ENCODE data around the gene FUNDC1.
A peak's percentile ranks its signal among the peaks of the same experiment; 100 is the strongest.

Gene FUNDC1, protein sequence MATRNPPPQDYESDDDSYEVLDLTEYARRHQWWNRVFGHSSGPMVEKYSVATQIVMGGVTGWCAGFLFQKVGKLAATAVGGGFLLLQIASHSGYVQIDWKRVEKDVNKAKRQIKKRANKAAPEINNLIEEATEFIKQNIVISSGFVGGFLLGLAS

DNA sequence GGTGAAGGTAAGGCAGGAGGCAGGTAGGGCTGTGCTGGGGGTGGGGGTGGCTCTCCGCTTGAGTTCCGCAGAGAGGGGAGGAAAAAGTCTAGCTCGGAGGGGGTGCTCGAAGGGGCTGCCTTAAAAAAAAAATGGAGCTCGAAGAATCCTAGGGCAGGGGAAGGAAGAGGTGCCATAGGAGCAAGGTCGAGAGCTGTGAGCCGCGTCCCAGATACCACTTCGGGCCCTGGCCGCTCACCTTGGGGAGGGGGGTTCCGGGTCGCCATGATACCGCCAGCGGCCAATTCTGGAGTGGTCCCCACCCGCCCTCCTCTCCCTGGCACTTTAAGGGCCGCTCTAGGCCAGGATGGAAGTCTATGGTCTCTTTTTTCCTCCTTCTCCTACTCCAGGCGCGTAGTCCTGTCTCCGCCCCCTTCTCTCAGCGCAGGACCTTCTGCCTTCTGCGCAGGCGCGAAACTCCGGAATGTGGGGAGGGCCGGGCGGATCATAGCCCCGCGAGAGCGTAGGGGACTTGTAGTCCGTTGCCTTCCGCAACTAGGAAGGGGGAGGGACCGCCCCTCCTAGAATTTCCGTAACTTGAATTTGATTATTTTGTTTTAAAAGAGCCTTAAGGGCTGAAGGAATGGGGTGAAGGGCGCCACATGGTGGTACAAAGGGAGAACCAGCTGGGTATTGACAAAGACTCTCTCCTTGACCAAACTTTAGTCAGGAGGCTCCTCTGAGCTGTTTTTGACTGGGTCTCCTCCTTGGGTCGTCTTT, at the start of gene FUNDC1:
Gene FUNDC1, minus strand, starts transcription at position 293 of the 759 bp plus-strand sequence. Its CDS starts 27 bp downstream, at position 266.
- H3K4me1 ChIP-seq (ENCODE audit: low read length) = peaks cover 12% of the 10 kb centered on the region
- H3K36me3 ChIP-seq (replicated peaks; ENCODE audit: low read depth, low read length) = no peaks in the 10 kb centered on the region
- peak within 1 kb of the TSS; percentile 52 for H3K27ac ChIP-seq (ENCODE audit: low read length)
- peak within 1 kb of the TSS; percentile 92 for H3K9ac ChIP-seq (ENCODE audit: low read length)
- H4K20me1 ChIP-seq (ENCODE audit: insufficient read depth, low read length) = no peaks in the 10 kb centered on the region
- H3K79me2 ChIP-seq (ENCODE audit: low read length) = peaks cover 11% of the 10 kb centered on the region
- peak within 1 kb of the TSS; percentile 94 for H2AFZ ChIP-seq (ENCODE audit: low read depth, low read length)
- no peaks in the 10 kb centered on the region for H3K27me3 ChIP-seq (ENCODE audit: low read depth, low read length)
- H3K4me3 ChIP-seq (ENCODE audit: low read length) = peak within 1 kb of the TSS; percentile 96
- TF ChIP-seq, protein P1, sequence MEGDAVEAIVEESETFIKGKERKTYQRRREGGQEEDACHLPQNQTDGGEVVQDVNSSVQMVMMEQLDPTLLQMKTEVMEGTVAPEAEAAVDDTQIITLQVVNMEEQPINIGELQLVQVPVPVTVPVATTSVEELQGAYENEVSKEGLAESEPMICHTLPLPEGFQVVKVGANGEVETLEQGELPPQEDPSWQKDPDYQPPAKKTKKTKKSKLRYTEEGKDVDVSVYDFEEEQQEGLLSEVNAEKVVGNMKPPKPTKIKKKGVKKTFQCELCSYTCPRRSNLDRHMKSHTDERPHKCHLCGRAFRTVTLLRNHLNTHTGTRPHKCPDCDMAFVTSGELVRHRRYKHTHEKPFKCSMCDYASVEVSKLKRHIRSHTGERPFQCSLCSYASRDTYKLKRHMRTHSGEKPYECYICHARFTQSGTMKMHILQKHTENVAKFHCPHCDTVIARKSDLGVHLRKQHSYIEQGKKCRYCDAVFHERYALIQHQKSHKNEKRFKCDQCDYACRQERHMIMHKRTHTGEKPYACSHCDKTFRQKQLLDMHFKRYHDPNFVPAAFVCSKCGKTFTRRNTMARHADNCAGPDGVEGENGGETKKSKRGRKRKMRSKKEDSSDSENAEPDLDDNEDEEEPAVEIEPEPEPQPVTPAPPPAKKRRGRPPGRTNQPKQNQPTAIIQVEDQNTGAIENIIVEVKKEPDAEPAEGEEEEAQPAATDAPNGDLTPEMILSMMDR (IDR thresholded peaks at IDR 0.05; ENCODE audit: low read depth, low read length) = peak; percentile 53
- no peak for TF ChIP-seq EZH2phosphoT487 (IDR thresholded peaks at IDR 0.05; ENCODE audit: low read depth)
- peak within 1 kb of the TSS; percentile 97 for H3K4me2 ChIP-seq (ENCODE audit: low read length)
- H3K9me3 ChIP-seq (ENCODE audit: insufficient read depth, low read length) = no peaks in the 10 kb centered on the region

DNA sequence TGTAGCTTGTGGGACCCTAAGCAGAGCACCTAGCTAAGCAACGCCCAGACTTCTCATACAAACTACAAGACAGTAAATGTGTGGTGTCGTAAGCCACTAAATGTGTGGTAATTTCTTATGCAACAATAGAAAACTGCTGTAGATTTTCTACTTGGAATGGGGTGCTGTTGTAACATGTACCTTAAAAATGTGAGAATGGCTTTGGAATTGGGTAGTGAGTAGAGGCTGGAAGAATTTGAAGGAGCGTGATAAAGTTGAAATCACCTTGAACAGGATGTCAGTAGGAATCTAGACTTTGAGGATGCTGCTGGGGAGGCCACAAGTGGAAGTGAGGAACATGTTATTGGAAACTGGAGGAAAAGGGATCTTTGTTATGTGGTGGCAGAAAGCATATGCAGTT, 43.2 kb upstream of the FUNDC1 start:
- no peak overlapping the region for H3K9ac ChIP-seq (ENCODE audit: low read length)
- TF ChIP-seq, protein P1 (IDR thresholded peaks at IDR 0.05; ENCODE audit: low read depth, low read length) = no peak
- TF ChIP-seq EZH2phosphoT487 (IDR thresholded peaks at IDR 0.05; ENCODE audit: low read depth) = no peak

DNA sequence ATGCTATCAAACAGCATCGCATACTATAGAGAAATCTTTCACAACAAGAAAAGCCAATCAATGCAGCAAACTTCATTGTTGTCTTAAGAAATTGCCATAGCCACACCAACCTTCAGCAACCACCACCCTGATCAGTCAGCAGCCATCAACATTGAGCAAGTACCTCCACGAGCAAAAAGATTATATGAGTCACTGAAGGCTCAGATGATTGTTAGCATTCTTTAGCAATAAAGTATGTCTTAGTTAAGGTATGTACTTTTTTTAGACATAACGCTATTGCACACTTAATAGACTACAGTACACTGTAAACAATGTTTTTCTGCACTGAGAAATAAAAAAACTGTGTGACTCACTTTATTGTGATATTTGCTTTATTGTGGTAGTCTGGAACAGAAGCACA, 37.8 kb upstream of the FUNDC1 start:
- no peaks in the 10 kb centered on the region for H3K9me3 ChIP-seq (ENCODE audit: insufficient read depth, low read length)
- H3K4me3 ChIP-seq (ENCODE audit: low read length) = no peak overlapping the region
- H3K36me3 ChIP-seq (replicated peaks; ENCODE audit: low read depth, low read length) = no peaks in the 10 kb centered on the region
- H3K4me2 ChIP-seq (ENCODE audit: low read length) = no peak overlapping the region
- H3K27ac ChIP-seq (ENCODE audit: low read length) = no peak overlapping the region
- H3K4me1 ChIP-seq (ENCODE audit: low read length) = no peaks in the 10 kb centered on the region
- H3K9ac ChIP-seq (ENCODE audit: low read length) = no peak overlapping the region
- no peaks in the 10 kb centered on the region for H3K27me3 ChIP-seq (ENCODE audit: low read depth, low read length)
- no peaks in the 10 kb centered on the region for H4K20me1 ChIP-seq (ENCODE audit: insufficient read depth, low read length)
- TF ChIP-seq, protein P1 (IDR thresholded peaks at IDR 0.05; ENCODE audit: low read depth, low read length) = no peak
- TF ChIP-seq EZH2phosphoT487 (IDR thresholded peaks at IDR 0.05; ENCODE audit: low read depth) = no peak
- H3K79me2 ChIP-seq (ENCODE audit: low read length) = no peaks in the 10 kb centered on the region
- no peak overlapping the region for H2AFZ ChIP-seq (ENCODE audit: low read depth, low read length)

More for the DNA sequence above, 43.2 kb upstream of the FUNDC1 start:
- Histone ChIP-seq H3K27me3 (ENCODE audit: low read depth, low read length) (no peaks in the 10 kb centered on the region), H3K27ac (ENCODE audit: low read length) (no peak overlapping the region), H3K79me2 (ENCODE audit: low read length) (no peaks in the 10 kb centered on the region), H3K9me3 (ENCODE audit: insufficient read depth, low read length) (no peaks in the 10 kb centered on the region), H2AFZ (ENCODE audit: low read depth, low read length) (no peak overlapping the region), H3K4me2 (ENCODE audit: low read length) (no peak overlapping the region), H3K36me3 (replicated peaks; ENCODE audit: low read depth, low read length) (no peaks in the 10 kb centered on the region), H3K4me3 (ENCODE audit: low read length) (no peak overlapping the region), H3K4me1 (ENCODE audit: low read length) (no peaks in the 10 kb centered on the region), H4K20me1 (ENCODE audit: insufficient read depth, low read length) (no peaks in the 10 kb centered on the region)

DNA sequence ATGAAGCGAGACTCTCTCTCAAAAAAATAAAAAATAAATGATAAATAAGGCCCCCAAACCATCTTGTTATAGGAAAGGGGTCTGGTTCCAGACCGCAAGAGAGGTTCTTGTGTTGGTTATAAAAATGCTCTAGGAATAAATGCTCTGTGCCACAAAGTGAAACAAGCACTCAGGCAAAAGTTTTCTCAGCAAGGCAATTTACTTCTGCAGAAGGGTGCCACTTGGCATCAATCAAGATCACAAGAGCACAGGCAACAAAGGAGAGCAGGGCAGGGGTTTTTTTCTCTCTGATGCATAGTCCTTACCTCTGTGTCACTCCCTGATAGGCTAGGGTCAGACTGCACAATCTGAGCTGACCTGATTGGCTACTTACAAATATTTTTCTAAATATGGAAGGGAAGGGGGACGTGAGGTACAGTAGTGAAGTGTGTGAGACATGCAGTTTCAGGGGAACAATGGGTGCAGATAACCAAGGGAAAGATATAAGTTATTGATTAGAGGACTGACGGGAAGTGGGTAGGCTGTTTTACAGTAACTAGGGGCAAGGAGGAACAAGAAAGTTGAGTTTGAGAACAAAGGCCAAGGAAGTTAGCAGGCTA, 29.8 kb upstream of the FUNDC1 start:
- H3K79me2 ChIP-seq (ENCODE audit: low read length) = no peaks in the 10 kb centered on the region
- H3K27me3 ChIP-seq (ENCODE audit: low read depth, low read length) = no peaks in the 10 kb centered on the region
- no peaks in the 10 kb centered on the region for H3K9me3 ChIP-seq (ENCODE audit: insufficient read depth, low read length)
- no peak overlapping the region for H3K4me3 ChIP-seq (ENCODE audit: low read length)
- no peak overlapping the region for H2AFZ ChIP-seq (ENCODE audit: low read depth, low read length)
- no peaks in the 10 kb centered on the region for H3K36me3 ChIP-seq (replicated peaks; ENCODE audit: low read depth, low read length)
- H3K27ac ChIP-seq (ENCODE audit: low read length) = no peak overlapping the region
- no peak overlapping the region for H3K4me2 ChIP-seq (ENCODE audit: low read length)
- TF ChIP-seq EZH2phosphoT487 (IDR thresholded peaks at IDR 0.05; ENCODE audit: low read depth) = no peak
- TF ChIP-seq, protein P1 (IDR thresholded peaks at IDR 0.05; ENCODE audit: low read depth, low read length) = no peak
- H4K20me1 ChIP-seq (ENCODE audit: insufficient read depth, low read length) = no peaks in the 10 kb centered on the region
- no peak overlapping the region for H3K9ac ChIP-seq (ENCODE audit: low read length)
- H3K4me1 ChIP-seq (ENCODE audit: low read length) = no peaks in the 10 kb centered on the region

All from OCI-LY3 (cell line).